GM19099 (cell line): ENCODE data around the gene ATXN1.

Experiments used
- POLR2A ChIP-seq: IDR thresholded peaks from 3 replicates; pipeline ENCODE4 v1.6.1; 2011; ENCODE audit warnings: low read depth; ENCODE audit not compliant: insufficient read length; ENCODE audit errors: extremely low read depth

The ATXN1 gene

GRCh38 chr6:16690608-16691142, 70.6 kb downstream of the ATXN1 start:
- TF ChIP-seq POLR2A = no peak

DNA sequence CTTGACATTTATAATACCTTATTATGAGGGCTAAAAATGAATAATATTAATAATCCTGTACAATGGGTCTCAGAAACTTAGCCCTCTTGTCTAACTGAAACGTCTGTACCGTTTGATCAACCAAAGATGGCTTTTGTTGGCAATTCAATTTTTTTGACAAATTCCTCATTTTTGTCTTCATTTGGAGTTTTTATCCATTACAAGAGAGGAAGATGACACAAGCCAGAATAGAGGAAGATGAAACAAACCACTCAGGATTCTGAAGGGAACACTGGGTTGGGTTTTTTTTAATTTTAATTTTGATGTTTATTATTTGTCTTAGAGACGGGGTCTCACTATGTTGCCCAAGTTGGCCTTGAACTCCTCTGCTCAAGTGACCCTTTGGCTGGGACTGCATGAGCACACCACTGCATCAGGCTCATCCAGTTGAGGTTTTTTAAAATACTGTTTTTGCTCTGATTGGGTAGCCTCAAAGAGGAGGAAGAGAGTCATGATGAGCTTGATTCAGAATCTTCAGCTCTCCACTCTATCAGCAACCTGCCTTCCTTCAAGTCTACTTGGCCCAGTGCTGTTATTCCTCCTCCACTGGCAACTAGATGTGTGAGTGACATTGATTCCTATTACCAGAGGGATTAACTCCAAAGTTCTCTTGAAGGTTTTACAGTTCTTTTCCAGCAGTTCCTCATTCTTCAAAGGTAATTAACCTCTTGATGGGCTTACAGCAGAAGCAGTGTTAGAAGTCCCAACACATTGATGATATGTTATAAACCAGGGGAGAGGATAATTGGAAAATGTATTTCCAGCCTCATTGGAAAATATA, 71.3 kb downstream of the ATXN1 start:
- TF ChIP-seq POLR2A = no peak

GRCh38 chr6:16688984-16689636, 72.2 kb downstream of the ATXN1 start:
- no peak for TF ChIP-seq POLR2A

DNA sequence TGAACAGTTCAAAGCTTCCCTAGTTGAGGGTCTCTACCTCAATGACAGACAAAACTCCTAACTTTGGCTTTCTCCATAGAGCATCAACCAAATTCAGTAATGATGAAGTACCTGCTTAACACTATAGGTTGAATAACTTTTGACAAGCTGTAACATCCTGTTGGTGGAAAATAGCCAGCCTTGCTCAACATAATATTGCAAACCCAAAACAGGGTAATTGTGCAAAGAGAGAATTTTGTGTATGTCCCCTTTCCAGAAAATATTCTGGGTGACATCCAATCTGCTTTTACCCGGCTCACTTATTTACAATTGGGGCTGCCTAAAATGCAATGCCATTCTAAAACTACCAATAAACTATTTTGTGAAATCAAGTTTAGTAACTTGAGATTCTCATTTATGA, 72.8 kb downstream of the ATXN1 start:
- TF ChIP-seq POLR2A = no peak

- TF ChIP-seq POLR2A = no peak
Measured at GRCh38 chr6:16687045-16687444, 74.2 kb downstream of the ATXN1 start.

- no peak for TF ChIP-seq POLR2A
Measured at GRCh38 chr6:16684896-16685554, 76.2 kb downstream of the ATXN1 start.

GRCh38 chr6:16684195-16684689, 77.0 kb downstream of the ATXN1 start:
- TF ChIP-seq POLR2A = no peak

GRCh38 chr6:16683641-16684194, 77.5 kb downstream of the ATXN1 start:
- no peak for TF ChIP-seq POLR2A

DNA sequence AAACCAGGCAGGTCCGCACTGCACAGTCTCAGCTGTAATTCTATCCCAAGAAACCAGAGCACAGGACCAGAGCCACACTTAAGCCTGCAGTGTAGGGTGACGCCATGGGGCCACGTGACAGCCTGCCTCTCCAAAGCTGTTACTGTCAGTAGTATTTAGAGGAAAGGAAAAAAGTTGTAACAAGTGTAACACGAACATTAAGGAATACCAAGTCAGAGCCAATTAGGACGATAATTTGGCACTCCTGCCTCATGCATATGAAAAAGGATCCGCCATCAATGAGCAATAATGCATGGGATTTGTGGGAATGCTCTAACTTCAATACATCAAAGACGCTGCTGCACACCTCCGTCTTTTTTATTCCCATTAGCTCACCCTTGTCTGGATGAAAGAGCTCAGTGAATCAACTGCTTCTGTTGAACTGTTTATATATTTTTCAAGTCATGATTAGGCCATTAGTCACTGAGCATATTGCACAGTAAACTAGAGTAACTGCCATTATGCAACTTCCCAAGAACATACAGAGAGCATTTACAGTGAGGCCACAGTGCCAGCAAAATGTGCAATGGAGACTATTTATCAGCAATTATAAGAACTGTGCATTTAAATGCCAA, 79.9 kb downstream of the ATXN1 start:
- TF ChIP-seq POLR2A = no peak

GRCh38 chr6:16679050-16679449, 82.2 kb downstream of the ATXN1 start:
- TF ChIP-seq POLR2A = no peak

DNA sequence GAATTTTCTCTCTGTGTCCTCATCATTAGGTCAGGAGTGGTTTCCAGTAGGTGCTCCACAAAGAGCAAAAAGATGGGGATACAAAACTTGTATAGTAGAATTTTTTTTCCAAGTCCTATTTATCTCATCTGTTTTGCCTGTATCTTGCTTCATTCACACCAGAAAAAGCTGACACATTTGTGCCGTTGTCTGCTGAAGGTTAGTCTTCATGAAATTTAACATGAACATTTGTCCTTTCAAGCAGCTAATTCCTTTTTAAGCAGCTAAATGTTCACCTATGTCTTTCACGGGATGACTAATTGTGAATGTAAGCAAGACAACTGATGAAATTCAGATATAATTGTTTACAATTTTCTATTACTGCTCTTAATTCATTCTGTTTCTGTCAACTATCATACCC, 83.8 kb downstream of the ATXN1 start:
- TF ChIP-seq POLR2A = no peak

DNA sequence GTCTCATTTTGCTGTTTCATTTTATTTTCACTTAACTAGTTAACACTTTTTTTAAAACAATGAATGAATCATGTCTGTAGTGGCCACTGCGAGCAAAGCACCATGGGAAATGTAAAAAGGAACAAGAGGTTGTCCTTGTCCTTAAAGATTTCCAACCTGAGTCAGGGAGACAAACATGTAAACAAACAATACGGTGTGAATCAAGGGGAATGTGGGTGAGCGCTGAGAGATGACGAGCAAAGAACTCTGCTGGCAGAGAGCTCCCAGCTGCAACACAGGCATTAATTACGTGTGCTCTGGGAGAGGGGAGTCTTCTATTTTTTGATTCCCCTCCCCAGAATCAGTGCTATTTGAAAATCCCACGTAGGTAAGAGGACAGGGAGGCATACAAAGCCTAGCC, 84.3 kb downstream of the ATXN1 start:
- no peak for TF ChIP-seq POLR2A

GRCh38 chr6:16676376-16676775, 84.9 kb downstream of the ATXN1 start:
- no peak for TF ChIP-seq POLR2A

DNA sequence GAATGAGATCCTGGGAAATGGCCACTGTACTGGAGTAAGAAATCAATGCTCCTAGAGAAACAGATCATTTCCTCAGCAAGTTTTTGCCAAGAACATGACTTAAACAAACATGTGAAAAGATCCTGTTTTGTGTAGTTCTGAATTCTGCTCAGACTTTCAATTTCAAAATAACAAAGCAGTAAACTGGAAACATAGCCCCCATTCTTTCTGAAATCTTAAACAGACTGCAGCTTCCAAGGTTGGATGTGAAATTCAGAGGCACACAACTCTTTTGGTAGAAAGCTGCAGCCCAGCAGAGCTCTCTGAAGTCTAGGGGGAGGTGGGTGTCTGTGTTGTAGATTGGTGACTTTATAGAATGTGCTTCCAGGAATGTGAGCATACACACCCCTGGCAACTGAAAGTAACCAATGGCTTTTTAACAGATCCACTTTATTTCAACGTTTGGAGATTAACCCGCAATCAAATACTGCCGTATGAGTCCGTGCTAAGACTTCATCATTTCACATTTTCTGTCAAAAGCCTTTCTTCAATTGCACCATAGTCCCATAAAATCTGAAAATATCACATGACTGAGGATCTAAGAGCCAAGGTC, 86.4 kb downstream of the ATXN1 start:
- no peak for TF ChIP-seq POLR2A
